Measurements from ENCODE around the gene CALD1.

GRCh38 chr7:134740376-134740775 lies 39.1 kb upstream of the CALD1 start:
- no peak for TF ChIP-seq POLR2A (IDR thresholded peaks at IDR 0.05)
- no peak for TF ChIP-seq CTCF (IDR thresholded peaks at IDR 0.05)

All from body of pancreas (tissue), 4 donors.